NCI-H1105 treated with DMSO at 0.1 percent for 48 hours (cell line): ENCODE results near the gene TMEM150B.
"Not testable (repeated sequence)": the region's sequence is repeated elsewhere in the genome, so short reads cannot be mapped to it uniquely, and the experiment has no call there.

Experiments
- DNase-seq: peaks from one replicate; lab custom pipeline; 2025; lab: John Stamatoyannopoulos, UW

TMEM150B gene

GRCh38 chr19:55339105-55339888 lies 14.2 kb upstream of the TMEM150B start, which contains the start of gene KMT5C:
TSS of gene KMT5C (plus strand) at chr19:55339876. CDS start at chr19:55341937, 2,061 bp downstream.
- DNase-seq, result peak; percentile 100

- DNase-seq, result no peak
Measured at GRCh38 chr19:55336101-55336500, 11.0 kb upstream of the TMEM150B start.

GRCh38 chr19:55333870-55334269 lies 8.7 kb upstream of the TMEM150B start:
- no peak for DNase-seq

GRCh38 chr19:55329791-55330190 lies 4.7 kb upstream of the TMEM150B start:
- DNase-seq, result not testable (repeated sequence)

- DNase-seq, result not testable (repeated sequence)
Measured at GRCh38 chr19:55328774-55329318, 3.7 kb upstream of the TMEM150B start.

- DNase-seq, result no peak
Measured at GRCh38 chr19:55324662-55325061, 479 bp downstream of the TMEM150B start.

GRCh38 chr19:55322204-55322885 lies 2.8 kb downstream of the TMEM150B start:
- no peak for DNase-seq

- no peak for DNase-seq
Measured at GRCh38 chr19:55321466-55322137, 3.5 kb downstream of the TMEM150B start.

GRCh38 chr19:55320844-55321419 lies 4.2 kb downstream of the TMEM150B start:
- no peak for DNase-seq

GRCh38 chr19:55319785-55320184 lies 5.4 kb downstream of the TMEM150B start:
- DNase-seq, result no peak

GRCh38 chr19:55316646-55317045 lies 8.5 kb downstream of the TMEM150B start:
- no peak for DNase-seq

- DNase-seq, result no peak
Measured at GRCh38 chr19:55315956-55316525, 9.1 kb downstream of the TMEM150B start.

GRCh38 chr19:55314396-55314795 lies 10.7 kb downstream of the TMEM150B start:
- DNase-seq, result no peak

- no peak for DNase-seq
Measured at GRCh38 chr19:55312621-55313512, 12.3 kb downstream of the TMEM150B start.

- DNase-seq, result no peak
Measured at GRCh38 chr19:55311797-55312196, 13.3 kb downstream of the TMEM150B start.

GRCh38 chr19:55311397-55311796 lies 13.7 kb downstream of the TMEM150B start:
- no peak for DNase-seq

GRCh38 chr19:55310498-55310897 lies 14.6 kb downstream of the TMEM150B start:
- no peak for DNase-seq

- DNase-seq, result no peak
Measured at GRCh38 chr19:55309448-55309847, 15.7 kb downstream of the TMEM150B start.

- DNase-seq, result no peak
Measured at GRCh38 chr19:55308281-55308680, 16.9 kb downstream of the TMEM150B start.

GRCh38 chr19:55306712-55307111 lies 18.4 kb downstream of the TMEM150B start:
- no peak for DNase-seq
